GM18868 (cell line): ENCODE results near the gene LAMC3.
A peak's percentile ranks its signal among the peaks of the same experiment; 100 is the strongest.

ENCODE experiments used
- ATAC-seq: cut with Tn5 transposase; IDR thresholded peaks from one replicate; pipeline ENCODE4 v1.9.1; 2021; ENCODE audit warnings: mild to moderate bottlenecking, moderate library complexity; ENCODE audit not compliant: unreplicated experiment

Gene LAMC3

GRCh38 chr9:131039129-131039954 is 30.4 kb downstream of the LAMC3 start:
- ATAC-seq: no peak

GRCh38 chr9:131042666-131043065 is 33.7 kb downstream of the LAMC3 start:
- ATAC-seq: no peak

- ATAC-seq: no peak
Observed at GRCh38 chr9:131043087-131043486, 34.1 kb downstream of the LAMC3 start.

GRCh38 chr9:131043646-131044045 is 34.7 kb downstream of the LAMC3 start:
- ATAC-seq: no peak

- ATAC-seq: no peak
Observed at GRCh38 chr9:131045300-131046092, 36.5 kb downstream of the LAMC3 start.

GRCh38 chr9:131046093-131046380 is 37.1 kb downstream of the LAMC3 start:
- ATAC-seq: no peak

GRCh38 chr9:131046581-131047202 is 37.7 kb downstream of the LAMC3 start:
- peak; percentile 58 for ATAC-seq

GRCh38 chr9:131048332-131048731 is 39.4 kb downstream of the LAMC3 start:
- ATAC-seq: no peak

GRCh38 chr9:131048820-131049219 is 39.8 kb downstream of the LAMC3 start:
- no peak for ATAC-seq

GRCh38 chr9:131049829-131050715 is 41.1 kb downstream of the LAMC3 start:
- ATAC-seq: no peak

- no peak for ATAC-seq
Observed at GRCh38 chr9:131050831-131051230, 41.9 kb downstream of the LAMC3 start.

GRCh38 chr9:131051592-131052517 is 42.9 kb downstream of the LAMC3 start:
- ATAC-seq: no peak

- ATAC-seq: no peak
Observed at GRCh38 chr9:131053896-131054295, 44.9 kb downstream of the LAMC3 start.

- no peak for ATAC-seq
Observed at GRCh38 chr9:131056781-131057506, 48.0 kb downstream of the LAMC3 start.

GRCh38 chr9:131060900-131061630 is 52.1 kb downstream of the LAMC3 start:
- no peak for ATAC-seq

- no peak for ATAC-seq
Observed at GRCh38 chr9:131062969-131063368, 54.0 kb downstream of the LAMC3 start.

GRCh38 chr9:131065599-131065998 is 56.6 kb downstream of the LAMC3 start:
- no peak for ATAC-seq

GRCh38 chr9:131067625-131068024 is 58.7 kb downstream of the LAMC3 start:
- ATAC-seq: no peak
